HG03196 (cell line): ENCODE data around the gene P3R3URF.
A peak's percentile ranks its signal among the peaks of the same experiment; 100 is the strongest.
"Not testable (repeated sequence)": the region's sequence is repeated elsewhere in the genome, so short reads cannot be mapped to it uniquely, and the experiment has no call there.

Source experiments
- ATAC-seq: cut with Tn5 transposase; IDR thresholded peaks from one replicate; pipeline ENCODE4 v1.9.1; 2021; ENCODE audit not compliant: unreplicated experiment

The P3R3URF gene

DNA sequence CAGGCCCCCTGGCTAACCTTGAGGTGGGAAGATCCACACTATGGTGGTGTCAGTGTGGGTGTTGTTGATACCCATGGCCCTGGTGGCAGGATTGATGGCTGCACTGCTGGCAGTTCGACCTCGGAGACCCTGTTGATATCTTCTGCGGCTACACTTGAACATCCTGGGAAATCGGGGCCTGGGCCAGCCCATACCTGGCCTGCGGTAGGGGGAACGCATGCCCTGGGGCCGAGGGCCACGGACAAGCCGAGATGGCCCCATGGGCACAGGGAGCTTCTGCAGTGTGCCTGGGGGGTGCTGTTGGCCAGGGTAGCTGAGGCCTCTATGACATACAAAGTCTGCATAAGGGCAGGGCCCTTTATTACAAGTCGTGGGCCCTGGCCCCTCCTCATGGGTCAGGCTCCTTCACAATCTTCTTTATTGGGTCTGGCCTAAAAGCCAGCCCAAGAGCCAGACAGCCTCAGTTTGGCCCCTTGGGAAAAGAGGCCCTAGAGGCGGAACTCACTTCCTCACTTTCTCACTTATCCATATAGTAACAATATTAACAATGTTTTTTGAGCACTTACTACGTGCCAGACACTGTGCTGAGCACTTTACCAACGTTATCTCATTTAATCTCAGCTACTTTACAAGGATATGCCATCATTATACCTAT, at the start of gene P3R3URF:
P3R3URF (minus strand) TSS at position 278 of the 655 bp plus-strand sequence; CDS start at position 261, 17 bp downstream.
- ATAC-seq = no peak

DNA sequence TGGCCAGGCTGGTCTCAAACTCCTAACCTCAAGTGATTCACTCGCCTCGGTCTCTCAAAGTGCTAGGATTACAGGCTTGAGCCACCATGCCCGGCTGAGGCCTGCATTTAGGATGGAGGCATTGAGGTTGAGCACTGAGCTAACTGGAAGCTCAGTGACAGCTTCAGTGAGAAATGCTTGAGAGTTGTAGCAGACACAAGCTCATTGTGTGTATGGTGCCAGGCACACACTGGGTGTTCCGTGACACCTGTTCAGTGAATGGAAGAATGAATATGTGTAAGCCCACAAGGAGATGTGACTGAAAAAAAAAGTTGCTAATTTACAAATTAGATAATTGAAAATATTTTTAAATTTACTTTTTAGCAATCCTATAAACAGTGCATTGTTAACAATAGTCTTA, 48.7 kb upstream of the P3R3URF start:
- no peak for ATAC-seq

DNA sequence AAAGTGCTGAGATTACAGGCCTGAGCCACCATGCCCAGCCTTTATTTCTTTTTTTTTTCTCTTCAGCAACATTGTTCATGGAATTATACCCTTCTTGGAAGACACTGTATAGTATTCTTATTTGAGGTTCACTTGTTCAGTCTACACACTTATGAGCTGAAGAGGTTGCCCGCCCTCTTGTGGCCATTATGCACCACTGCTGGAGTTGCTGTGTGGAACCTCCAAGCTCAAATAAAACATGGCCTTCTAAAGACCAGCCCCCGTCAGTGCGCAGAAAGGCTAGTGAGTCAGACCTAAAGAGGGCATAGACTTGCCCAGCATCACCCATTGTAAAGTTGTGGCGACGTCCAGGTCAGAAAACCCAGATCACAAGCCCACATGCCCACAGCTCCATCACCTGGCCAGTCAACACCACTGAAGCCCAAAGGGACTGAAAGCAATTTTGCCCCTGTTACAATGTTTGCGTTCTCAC, 47.2 kb upstream of the P3R3URF start:
- peak; percentile 58 for ATAC-seq

DNA sequence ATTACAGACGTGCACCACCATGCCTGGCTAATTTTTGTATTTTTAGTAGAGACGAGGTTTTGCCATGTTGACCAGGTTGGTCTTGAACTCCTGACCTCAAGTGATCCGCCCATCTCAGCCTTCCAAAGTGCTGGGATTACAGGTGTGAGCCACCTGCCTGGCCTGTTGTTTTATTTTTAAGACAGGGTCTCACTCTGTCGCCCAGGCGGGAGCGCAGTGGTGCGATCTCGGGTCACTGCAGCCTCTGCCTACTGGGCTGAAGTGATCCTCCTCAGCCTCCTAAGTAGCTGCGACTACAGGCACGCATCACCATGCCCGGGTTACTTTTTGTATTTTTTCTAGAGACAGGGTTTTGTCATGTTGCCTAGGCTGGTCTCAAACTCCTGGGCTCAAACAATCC, 46.8 kb upstream of the P3R3URF start:
- ATAC-seq = not testable (repeated sequence)

DNA sequence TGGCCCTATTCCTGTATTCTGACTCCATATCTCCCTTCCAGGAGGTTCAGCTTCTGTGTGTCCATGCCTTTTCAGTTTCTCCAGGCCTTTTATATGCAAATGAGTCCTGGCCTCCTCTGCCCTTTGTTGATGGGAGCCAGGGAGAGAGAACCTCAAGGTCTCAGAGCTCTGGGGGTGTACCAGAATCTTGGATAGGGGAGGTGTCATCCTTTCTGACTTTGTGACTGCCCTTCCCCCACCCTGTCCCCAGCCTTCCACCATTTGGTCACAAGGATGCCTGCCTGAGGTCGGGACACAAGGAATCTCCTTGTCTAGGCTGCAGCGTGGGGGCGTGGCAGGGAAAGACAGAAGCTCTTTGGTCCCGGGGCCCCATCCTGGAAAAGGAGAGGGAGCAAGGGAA, 45.5 kb upstream of the P3R3URF start:
- no peak for ATAC-seq

DNA sequence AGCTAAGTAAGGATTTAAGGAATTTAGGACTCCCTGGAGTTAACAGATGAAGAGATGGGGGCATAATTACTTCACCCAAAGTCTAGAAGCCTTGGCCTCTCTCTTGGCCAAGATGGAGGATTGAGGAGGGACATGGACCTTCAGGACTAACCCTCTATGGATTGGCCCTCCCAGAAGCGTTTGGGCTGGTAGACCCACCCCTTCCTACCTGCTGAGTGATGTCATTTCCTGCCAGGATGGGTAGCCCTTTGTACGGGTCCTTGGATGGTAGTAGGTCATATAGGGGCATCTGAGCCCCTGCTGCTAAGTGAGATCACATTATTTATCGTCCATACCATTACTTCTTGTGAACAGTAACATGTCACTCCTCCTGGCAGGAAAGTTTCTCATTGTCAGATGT, 44.5 kb upstream of the P3R3URF start:
- no peak for ATAC-seq

DNA sequence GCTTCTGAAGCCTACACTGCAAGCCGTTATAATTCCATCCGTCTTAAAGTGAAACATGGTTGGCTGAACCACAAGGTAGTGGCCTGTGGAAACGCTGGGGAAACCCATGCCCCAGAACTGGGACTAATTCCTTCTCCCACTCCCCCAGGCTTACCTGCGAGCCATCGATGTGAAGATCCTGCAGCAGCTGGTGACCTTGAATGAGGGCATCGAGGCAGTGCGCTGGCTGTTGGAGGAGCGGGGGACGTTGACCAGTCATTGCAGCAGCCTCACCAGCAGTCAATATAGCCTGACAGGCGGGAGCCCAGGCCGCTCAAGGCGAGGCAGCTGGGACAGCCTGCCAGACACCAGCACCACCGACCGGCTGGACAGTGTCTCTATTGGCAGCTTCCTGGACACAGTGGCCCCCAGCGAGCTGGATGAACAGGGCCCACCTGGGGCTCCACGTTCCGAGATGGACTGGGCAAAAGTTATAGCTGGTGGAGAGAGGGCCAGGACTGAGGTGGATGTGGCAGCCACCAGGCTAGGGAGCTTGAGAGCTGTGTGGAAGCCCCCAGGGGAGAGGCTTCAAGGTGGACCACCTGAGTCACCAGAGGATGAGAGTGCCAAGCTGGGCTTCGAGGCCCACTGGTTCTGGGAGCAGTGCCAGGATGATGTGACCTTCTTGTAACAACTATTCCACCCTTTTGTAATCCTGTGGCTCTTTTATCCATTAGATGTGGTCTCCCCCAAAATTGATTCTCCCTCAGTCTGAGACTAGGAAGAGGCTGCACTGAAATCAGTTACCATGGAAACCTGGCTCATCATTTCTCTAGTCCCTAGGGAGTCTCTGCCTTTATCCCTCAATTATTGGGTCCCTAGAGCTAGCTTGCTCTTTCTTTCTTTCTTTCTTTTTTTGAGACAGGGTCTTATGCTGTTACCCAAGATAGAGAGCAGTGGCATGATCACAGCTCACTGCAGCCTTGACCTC, 43.5 kb upstream of the P3R3URF start:
- ATAC-seq = no peak

DNA sequence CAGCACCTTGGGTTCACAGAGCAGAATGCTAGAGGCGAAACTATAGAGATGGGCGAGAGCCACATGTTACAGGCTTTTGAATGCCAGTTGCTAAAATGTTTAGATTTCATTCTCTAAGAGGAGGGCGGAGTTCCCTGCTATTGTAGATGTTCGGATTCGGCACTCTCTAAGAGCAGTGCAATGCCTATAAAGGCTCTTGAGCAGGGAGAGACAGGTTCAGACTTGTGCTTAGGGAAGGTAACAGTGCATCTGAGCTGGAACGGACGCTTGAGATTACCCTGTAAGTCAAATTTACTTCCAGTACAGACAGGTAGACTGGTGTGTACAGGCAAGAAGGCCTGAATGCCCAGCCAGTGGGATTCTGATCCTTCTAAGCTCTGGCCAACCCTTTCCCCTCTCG, 42.2 kb upstream of the P3R3URF start:
- no peak for ATAC-seq

DNA sequence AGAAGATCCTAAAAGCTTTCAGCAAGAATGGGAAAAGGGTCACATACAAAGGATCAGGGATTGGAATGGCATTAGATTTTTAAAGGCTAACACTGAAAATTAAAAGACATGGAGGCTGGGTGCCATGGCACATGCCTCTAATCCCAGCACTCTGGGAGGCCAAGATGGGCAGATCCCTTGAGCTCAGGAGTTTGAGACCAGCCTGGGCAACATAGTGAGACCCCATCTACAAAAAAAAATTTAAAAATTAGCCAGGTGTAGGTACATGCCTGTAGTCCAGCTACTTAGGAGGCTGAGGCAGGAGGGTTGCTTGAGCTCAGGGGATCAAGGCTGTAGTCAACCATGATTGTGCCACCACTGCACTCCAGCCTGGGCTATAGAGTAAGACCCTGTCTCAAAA, 39.2 kb upstream of the P3R3URF start:
- no peak for ATAC-seq

DNA sequence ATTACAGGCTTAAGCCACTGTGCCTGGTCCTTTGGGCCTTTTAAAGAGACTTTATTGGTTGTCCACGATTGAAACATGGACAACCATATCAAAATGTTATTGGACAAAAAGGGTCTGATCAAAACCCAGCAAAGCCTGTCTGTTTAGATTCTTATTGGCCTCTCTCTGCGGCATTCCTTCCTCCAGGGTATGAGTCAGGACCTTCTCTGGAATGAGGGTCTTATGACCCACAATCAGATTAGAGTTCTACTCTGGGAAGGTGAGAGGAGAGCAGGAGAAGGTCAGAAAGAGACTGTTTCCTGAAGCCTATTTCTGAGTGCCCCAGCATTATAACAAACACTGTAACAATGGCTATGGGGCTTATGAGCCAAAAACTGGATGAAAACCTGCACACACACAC, 34.8 kb upstream of the P3R3URF start:
- ATAC-seq = no peak

DNA sequence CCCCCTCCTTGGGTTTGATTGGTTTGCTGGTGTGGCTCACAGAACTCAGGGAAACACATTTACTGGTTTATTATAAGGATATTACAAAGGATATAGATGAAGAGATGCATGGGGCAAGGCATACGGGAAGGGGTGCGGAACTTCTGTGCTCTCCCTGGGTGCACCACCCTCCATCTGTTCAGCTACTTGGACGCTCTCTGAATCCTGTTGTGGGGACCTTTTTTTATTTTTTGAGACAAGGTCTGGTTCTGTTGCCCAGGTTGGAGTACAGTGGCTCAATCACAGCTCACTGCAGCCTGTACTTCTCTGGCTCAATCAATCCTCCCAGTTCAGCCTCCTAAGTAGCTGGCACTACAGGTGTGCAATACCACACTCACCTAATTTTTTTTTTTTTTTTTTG, 34.3 kb upstream of the P3R3URF start:
- no peak for ATAC-seq

DNA sequence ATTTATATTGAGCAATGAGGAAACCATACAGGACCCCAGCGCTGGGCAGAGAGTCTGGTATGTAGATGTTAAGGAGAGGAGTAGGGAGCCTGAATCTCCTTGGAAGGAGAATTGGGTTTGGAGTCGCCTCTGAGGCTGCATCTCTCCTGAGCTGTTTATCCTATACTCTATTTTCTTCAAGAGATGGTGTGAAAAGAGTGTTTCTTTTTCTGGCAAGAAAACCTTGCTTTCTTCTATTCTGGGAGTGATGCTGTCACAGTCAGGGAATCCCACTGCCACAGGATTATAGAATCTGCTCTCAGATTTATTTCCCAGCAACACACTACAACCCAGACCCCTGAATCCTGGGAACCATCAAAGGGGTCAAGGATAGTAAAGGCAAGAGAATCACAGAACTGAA, 30.1 kb upstream of the P3R3URF start:
- ATAC-seq = no peak

DNA sequence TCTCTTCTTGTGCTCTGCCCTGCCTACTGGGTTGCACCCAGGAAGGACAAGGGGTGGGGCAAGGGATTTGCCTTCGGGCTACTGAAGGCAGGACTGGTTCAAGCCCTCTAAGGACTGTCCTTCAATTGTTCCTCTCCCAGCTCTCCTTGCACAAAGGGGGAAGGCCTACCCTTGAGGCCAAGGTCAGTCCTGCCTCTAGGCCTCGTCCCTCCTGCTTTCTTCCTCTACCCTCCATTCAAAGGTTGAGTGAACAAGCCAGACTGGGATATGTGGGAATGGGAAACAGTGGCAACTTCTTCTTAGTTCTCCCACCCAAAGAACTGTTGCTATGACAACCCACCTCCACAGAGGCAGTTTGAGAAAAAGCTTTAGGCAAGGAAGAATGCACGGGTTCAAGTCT, 29.5 kb upstream of the P3R3URF start:
- ATAC-seq = no peak

DNA sequence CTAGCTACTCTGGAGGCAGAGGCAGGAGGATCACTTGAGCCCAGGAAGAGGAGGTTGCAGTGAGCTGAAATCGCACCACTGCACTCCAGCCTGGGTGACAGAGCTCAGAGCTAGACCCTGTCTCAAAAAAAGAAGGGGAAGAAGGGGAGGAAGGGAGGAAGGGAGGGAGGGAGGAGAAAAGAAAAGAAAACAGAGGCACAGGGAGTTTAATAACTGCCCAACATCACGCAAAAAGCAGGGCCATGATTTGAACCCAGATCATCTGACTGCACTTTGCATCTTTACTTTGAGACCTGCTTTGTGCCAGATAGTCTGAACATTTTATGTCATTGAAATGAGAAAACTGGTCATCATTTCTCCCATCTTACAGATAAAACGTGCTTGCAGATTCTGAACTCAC, 28.9 kb upstream of the P3R3URF start:
- ATAC-seq = no peak

DNA sequence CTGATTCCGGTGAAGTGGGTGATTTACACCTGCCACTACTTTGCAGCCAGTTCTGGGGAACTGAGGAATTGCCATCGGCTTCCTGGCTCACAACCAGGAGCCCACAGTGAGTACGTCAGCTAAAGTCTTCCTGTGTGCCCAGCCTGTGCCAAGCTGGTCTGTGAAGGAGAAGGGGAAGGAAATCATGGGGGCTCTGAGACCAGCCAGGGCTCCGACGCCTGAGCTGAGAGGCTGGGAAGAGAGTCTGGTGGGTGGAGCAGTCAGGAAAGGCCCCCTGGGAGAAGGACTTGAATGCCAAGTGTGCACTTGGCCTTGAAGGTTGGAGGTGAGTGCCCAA, 28.1 kb upstream of the P3R3URF start:
- ATAC-seq = no peak

DNA sequence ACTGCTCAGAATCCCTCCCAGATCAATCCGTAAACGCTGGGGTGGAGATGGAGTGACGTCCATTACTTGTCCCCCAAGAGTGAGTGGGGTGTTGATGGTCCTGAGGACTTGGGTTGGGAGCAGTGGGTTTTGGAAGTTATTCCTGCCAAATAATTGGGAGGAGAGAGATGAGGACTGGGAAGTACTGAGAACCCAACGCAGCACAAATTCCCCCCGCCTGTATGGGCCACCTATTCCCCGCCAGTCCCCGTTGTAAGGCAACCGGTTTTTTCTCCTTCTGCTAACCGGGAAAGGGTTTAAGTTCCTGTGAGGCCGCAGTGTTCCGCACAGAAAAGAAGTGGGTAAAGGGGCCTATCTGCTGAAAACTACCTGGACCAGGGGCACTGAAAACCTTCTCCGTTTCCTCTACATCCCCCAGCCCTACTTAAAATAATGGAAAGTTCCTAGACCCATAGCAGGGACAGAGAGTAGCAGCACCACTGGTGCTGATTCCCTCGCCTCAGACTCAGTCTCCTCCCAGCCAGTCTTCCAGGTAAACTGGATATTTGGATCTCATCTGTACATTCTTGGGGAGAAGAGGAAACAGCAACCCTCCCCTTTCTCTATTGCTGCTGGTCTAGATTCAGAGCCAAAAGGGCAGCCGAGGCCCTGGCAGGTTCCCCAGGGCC, 27.6 kb upstream of the P3R3URF start:
- no peak for ATAC-seq

DNA sequence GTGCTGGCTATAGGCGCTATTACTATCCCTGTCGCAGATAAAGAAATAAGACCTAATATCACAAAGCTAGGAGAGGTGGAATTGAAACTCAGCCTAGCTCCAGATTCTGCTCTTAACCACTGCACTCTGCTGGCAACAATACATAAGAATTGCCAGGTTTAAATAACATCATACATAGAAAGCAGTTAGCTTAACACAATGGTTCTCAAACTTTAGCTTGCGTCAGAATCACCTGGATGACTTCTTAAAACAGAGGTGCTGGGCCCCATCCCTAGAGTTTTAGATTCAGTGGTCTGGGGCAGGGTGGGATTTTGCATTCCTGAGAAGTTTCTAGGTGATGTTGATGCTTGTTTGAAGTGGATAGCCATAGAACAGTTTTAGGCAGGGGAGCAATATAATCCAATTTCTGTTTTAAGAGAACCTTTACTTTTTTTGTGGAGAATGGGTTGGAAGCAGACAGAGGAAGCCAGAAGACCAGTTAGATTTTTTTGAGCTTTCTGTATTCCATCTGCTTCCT, 23.0 kb upstream of the P3R3URF start:
- no peak for ATAC-seq

DNA sequence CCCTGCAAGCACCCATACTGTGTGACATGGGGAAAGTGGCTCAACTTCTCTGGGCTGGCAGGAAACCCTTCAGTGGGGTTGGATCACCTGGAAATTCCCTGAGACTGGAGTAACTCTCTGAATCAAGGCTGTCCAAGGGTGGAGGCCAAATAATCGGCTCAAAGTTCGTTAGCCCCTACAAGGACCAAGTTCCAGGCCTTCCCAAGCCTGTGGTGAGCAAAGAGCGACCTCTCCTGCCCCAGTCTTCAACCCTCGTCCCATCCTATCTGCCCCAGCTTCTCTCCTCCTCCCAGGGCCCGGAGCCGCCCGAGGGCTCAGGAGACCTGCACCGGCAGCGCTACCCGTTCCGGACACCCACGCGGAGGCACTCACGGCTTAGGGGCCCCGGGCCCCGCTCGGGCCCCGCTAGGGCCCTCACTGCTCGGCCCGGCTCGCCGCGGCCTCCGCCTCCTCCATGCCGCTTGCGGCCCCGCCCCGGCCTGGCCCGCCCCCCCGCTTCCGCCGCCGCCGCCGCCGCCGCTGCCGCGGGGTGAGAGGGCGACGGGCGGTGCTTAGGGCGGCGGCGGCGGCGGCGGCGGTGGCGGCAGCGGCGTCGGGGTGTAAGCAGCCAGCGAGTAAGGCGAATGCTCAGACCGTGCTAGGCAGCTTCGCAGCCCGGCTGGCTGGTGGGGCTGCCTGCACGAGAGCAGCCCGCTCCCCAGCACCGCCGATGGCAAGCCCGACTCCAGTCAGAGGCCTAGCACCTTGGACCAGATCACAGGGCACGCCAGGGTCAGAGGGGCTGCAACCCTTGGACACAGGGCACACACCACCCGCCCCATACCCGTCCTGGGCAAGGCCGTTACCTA, 21.9 kb upstream of the P3R3URF start, which contains the start of gene POMGNT1:
POMGNT1 (minus strand) TSS at position 471 of the 848 bp plus-strand sequence. CDS start 613 bp downstream, outside the sequence.
- peak; percentile 72 for ATAC-seq

DNA sequence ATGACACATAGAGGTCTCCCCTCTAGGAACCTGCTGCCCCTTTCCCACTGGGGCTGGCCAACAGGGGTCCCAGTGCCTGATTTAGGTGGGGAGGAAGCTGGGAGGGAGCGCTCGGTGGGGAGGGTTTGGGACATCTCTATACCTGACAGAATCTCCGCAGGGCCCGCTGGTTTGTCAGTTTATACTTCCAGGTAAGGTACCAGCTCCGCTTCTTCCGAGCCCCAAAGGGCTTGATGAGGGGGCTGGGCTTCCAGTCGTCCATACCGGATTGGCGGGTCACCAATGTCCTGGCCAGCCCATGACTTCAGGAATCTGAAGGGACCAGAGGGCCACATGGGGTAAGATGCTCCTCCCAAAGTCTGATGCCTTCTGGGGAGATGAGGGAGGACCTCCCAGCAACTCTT, 21.3 kb upstream of the P3R3URF start:
- no peak for ATAC-seq

DNA sequence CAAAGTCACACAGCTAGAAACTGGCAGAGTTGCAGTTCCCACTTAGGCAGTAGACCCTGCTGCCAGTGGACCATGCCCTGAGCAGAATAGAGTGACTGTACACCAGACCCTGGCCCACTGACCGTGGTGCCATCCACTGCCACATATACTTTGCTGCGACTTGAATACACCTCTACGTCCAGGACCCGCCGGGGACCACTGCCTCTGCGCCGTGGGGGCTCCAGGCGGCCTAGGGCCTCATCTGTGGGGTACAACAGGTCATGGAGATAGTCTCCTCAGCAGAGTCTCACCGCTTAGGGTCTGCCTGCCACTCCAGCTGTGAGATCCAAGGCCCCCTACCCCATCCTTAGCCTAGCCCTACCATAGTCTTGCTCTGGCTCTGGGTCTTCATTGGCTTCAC, 20.3 kb upstream of the P3R3URF start:
- no peak for ATAC-seq
